IPS DF 4.7 (cell line): Measurements from ENCODE around the gene THBD.

Experiments
- DNase-seq: peaks from one replicate; pipeline ENCODE4 v3.0.0-alpha.2; 2013; ENCODE audit warnings: low spot score; ENCODE audit errors: extremely low read depth

The THBD gene

DNA sequence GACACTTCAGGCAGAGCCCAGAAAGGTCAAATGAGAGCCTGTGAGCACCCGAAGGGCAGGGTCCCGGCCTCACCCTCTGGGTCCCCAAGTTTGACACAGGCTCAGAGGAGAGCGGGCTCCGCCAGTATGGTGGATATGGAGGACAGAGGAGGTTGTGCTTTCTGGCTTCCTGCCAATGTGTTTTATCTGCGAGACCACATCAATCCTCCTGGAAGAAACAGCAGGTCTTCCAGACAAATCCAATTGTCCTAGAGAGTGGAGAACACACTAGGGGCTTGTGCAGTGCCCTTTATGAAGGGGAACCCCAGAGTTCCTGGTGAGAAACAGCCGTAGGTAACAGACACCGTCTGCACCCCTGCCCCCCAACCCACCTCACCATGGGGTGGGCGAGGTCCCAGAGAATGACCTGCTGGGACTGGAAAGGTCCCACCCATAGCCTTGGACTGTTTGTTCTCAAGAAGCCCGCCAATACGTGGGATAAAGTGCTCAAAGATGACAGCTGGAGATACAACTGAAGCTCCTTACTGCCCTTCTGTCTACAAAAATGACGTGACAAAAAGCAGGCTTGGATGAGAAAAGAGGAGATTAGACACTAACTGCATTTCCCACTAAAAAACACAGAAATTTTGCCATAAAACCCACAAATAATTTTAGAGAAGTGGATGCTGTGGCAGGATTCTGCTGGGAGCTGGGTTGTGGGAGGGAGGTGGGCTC lies 38.3 kb downstream of the THBD start:
- no peak for DNase-seq

DNA sequence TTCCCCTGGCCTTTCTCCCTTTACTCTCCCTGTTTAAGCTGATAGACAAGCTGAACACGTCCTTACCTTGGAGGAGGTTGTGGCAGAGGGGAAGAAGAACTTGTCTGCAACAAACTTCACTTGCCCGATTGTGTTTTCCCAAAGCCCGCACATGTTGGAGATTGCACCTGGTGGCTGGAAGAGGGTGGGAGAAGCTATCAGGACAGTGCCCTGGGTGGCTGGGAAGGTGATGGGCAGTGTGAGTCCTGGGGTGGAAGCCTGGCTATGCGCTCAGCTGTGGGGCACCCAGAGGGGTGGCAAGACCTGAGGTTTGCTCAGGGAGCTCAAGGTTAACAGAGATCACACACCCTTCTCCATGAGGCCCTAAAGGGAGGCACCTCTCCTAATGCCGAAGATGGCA lies 39.4 kb downstream of the THBD start:
- DNase-seq, result no peak

DNA sequence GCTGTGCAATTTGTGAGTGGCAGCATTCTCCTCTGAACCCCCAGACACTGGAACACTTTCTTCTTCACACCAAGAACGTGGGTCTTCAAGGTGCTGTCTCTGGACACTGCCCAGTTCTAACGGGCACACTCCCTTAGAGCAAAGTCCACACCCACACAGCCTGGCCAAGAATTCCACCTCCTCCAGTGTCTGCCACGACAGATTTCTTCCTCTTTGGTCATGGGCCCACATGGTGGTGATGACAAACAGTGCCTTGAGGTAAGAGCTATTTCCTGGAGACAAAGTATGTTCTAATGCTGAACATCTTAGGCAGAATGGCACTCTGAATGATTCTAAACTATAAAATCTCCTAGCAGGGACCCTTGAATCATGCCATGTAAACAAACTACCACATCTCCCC lies 39.8 kb downstream of the THBD start:
- no peak for DNase-seq

DNA sequence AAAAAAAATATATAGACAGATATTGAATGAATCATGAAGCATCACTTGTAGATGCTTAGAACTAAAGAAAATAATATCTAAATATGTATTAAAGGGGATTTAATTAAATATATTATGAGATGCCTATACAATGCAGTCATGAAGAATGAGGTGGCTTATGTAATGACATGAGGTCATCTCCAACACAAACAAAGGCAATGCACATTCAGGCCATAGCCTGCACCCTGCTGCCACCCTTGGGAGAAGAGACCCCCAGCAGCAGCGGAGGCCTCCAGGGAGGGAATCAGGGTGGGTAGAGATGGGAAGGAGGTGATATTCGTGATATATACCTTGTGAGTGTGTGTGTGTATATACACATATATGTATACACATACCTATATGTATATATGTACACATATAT lies 40.8 kb downstream of the THBD start:
- DNase-seq, result no peak

DNA sequence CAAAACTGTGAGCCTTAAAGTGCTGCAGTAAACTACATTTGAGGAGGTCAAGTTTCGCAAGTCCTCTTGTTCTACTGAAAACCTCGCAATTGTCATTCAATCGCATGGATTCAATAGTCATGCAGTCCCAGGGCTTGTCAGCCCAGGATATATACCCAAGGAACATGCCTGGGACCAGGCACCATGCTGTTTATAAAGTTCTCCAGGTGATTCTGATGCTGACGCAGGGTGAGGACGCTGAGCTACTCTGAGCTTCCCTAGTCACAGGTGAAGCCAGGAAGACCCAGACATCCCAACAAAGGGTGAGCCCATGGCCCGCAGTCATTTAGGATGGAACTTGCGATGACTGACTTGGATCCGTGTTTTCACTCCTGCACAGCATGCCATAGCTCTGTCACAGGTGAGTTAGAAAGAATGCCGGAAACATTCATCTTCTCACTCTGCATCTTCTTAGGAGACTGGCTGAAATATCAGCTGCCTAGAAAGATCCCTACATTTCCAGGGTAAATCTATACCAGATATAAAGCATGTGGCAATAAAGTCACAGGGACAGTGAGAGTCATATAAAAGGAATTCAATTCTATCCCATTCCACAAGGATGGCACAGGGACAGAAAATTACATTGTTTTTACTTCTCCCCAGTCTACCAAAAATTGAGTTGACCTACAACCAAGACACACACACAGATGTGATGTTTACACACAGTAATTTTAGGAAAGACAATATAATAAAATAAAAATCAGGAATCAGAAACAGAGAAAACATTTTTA lies 41.4 kb downstream of the THBD start:
- no peak for DNase-seq

DNA sequence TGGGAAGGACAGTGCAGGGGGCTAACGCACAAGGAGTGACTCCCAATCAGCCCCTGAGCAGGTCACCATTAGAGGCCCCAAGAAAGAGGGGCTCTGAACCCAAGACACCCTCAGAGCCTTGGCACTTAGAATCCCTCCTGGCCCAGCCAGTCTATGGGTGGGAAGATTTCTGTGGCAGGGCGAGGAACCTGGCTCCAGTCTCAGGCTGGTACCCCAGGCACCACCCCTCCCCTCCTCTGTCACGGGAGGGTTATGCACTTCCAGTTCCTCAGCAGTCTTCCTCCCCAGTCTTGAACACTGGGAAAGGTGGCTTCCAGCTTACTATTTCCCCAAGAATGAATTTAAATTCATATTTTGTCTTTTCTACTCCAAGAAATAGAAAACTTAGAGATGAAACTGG lies 42.0 kb downstream of the THBD start:
- no peak for DNase-seq

DNA sequence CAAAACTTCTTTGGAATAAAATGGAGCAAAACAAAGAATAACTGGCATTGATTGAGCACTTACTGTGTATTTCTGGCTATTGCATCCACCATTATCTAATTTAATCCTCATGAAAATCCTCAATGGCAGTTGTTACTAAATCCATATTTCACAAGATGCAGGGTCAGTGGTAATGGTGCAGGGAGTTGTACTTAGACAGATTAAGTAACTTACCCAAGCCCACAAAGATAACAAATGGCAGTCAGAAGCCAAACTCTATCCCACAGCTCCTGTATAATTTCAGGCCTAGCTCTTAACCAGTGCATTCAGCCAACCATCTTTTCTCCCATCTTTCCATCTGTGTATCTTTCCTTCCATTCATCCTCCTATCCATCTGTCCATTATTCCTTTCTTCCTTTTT lies 43.7 kb downstream of the THBD start:
- DNase-seq, result no peak

DNA sequence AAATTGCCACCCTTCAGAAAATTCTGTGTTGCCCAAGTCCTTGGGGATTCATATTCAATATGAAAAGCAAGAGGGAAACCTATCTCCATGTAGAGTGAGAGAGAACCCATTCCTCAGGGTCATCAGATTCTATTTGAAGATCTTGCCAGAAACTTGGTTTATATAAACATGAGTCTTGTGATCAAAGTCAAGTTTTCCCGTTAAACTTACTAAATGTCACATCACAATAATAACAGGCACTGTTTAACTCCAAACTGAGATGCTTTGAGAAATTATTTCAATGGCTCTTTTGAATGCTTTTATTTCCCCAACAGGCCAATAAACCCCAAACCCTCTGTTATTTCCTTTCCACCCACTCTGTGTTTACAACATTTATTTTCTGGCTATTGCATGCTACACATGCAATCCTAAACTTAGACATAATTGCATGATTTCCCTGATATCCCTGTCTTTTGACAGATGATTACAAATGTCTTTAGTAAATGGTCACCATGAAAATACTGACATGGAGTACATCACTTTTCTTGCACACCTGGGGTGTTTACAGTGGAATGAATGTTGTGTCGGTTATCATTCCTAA lies 45.5 kb downstream of the THBD start:
- DNase-seq, result no peak

DNA sequence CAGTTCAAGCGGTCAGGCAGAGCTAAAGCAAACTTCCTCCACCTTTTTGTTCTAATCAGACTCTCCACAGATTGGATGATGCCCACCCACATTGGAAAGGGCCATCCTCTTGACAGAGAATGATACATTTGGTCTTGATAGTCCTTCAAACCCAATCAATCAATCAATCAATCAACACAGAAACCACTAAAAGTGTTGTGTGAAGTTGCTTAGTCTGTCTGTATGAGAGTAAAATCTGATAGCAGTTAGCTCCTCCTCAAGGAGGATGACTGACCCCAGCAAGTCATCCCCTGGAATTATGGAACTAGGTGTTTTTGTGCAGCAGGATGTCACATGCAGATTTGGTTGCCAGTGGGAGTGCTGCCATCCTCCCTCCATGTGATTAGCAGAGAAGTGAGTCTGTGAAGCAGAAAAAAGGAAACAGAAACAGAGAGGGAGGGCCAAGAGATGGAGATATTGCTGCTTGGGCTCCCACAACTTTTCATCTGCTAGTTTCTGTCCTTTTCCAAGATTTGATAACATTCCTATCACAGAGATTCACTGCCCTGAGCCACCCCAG lies 46.3 kb downstream of the THBD start:
- DNase-seq, result no peak

DNA sequence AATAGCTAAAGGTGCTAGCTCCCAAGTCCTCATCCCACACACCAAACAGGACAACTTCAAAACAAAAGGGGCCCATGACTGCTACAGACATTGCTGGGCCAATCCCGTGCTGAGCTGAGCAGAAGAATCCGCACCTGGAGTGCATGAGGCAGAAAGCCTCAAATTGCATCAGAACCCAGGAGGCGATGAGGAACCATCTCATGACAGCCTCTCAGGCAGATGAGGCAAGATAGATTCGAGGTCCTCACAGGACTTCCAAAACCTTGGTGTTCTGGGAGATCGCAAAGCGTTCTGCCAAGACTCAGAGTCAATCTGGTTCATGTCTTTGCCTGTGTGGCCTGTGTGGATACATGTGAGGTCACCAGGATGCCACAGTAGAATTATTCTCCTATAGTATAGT lies 47.2 kb downstream of the THBD start:
- DNase-seq, result no peak

DNA sequence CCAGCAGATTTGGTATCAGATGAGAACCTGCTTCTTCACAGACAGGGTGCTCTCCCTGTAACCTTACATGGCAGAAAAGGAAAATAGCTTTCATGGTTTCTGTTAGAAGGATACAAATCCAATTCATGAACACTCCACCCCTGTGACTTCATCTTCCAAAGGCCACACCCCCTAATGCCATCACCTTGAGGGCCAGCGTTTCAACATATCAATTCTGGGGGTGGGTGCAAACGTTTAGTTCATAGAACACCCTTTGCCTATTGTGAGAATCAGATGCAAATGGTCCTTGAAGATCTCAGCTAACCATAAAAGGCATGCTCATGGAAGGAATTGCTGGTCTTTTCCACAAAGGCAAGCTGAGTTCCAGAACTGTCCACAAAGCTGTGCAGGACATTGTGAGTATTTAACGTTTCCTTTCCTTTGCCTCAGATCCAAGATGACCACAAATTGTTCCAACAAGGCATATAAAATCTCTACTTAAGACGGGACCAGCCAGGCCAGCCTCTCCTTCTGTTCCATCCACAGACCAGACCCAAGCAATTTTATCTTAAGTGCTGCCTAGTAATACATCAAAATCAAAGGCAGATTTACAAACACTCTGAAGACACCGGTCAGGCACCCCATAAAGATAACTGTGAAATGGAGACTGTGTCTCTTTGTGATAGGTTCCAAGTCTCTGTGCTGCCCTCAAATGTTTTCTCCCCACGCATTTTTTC lies 49.1 kb downstream of the THBD start:
- no peak for DNase-seq

DNA sequence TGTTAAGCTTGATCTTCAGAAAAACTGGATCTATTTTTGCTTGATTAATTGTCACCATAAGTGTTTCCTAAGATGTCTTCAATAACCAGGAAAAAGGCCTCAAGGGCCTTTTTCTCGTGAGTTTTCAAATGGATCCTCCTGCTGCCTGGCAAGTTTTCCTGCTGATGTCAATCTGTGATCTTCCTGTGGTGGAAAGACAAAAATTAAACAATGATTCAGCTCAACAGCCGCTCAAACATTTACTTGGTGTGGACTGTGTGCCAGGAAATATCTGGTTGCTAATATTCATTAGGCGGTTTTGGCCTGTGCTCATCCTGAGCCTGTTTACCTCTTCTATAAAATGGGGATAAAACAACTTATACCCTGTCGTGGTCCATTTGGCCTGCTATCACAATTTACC lies 49.7 kb downstream of the THBD start:
- DNase-seq, result no peak

DNA sequence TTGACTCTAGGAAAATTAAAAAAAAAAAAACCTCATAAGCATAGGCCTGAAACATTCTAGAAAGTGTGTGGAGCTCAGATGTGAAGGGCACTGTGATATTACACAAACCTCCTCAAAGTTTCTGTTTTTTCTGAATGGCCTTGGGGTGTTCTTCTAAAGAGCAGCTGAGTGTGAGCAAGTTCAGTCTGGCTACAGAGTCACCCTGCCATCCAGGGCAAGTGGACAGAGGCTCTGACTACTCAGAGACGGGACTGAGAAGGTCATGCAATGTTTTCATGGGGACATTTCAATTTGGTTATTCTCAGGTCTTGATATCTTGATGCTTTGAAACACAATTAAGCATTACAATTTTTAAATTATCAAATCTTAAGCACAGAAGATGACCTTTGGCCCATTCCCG lies 51.0 kb downstream of the THBD start:
- DNase-seq, result no peak

DNA sequence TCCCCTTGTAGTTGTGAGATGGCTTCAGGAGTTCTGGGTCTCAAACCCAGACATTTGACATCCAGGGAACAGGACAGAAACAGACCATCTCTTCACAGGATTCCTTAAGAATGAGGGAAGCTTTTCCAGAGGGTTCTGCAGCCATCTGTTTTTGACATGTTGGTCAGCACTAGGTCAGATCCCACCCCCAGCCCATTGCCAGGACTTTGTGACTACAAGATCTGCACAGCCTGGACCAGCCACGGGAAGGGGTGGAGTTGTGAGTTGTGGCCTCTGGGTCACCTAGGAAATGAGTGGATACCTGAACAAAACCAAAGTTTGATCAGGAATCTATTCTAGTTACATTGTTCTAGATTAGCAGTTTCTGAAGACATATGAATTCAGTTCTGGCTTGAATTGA lies 53.5 kb downstream of the THBD start:
- DNase-seq, result no peak
